ENCODE results near the gene SBSN. TPM values are rescaled to one million over a fixed set of nuclear protein-coding genes. Genes with fewer than 3 reads are reported as not detected.

SBSN gene
- total and polyA plus RNA-seq, 2 experiments from 2014 or later: 0.19 TPM; not detected in 1

- H3K4me1 ChIP-seq (ENCODE audit: insufficient read depth): peaks cover 3% of the 10 kb centered on the region
- H3K79me2 ChIP-seq: peaks cover 6% of the 10 kb centered on the region
- no peak overlapping the region for H3K4me3 ChIP-seq
- 96% methylated on average over 3 of the region's 3 CpGs for WGBS (ENCODE audit: low lambda C conversion rate, missing lambda C conversion rate)
- no peak overlapping the region for H2AFZ ChIP-seq
- H3K36me3 ChIP-seq (replicated peaks; ENCODE audit: insufficient read depth, low read depth): no peaks in the 10 kb centered on the region
- no peaks in the 10 kb centered on the region for H3K9me3 ChIP-seq (ENCODE audit: low read depth)
- H3K27ac ChIP-seq: no peak overlapping the region
- no peaks in the 10 kb centered on the region for H4K20me1 ChIP-seq (ENCODE audit: insufficient read depth, poor library complexity, severe bottlenecking)
- no peak for DNase-seq (ENCODE audit: low spot score)
- H3K9me2 ChIP-seq (replicated peaks; ENCODE audit: insufficient read depth): no peaks in the 10 kb centered on the region
- TF ChIP-seq EZH2phosphoT487 (IDR thresholded peaks at IDR 0.05; ENCODE audit: low read depth, severe bottlenecking, unreplicated experiment) (no peak), EZH2 (IDR thresholded peaks at IDR 0.05; ENCODE audit: borderline replicate concordance) (no peak), CTCF (IDR thresholded peaks at IDR 0.05; ENCODE audit: poor library complexity) (no peak)
- H3K27me3 ChIP-seq: no peaks in the 10 kb centered on the region
- H3K4me2 ChIP-seq: no peak overlapping the region
These were observed 20.0 kb downstream of the SBSN start for GRCh38 chr19:35508129-35508528.

GRCh38 chr19:35507561-35507960 is 20.6 kb downstream of the SBSN start:
- Histone ChIP-seq H3K4me2 (no peak overlapping the region), H3K9me3 (ENCODE audit: low read depth) (no peaks in the 10 kb centered on the region), H3K79me2 (peaks cover 6% of the 10 kb centered on the region), H3K9me2 (replicated peaks; ENCODE audit: insufficient read depth) (no peaks in the 10 kb centered on the region), H3K4me3 (no peak overlapping the region), H3K4me1 (ENCODE audit: insufficient read depth) (peaks cover 3% of the 10 kb centered on the region), H3K36me3 (replicated peaks; ENCODE audit: insufficient read depth, low read depth) (no peaks in the 10 kb centered on the region), H2AFZ (no peak overlapping the region), H3K27me3 (no peaks in the 10 kb centered on the region), H3K27ac (no peak overlapping the region), H4K20me1 (ENCODE audit: insufficient read depth, poor library complexity, severe bottlenecking) (no peaks in the 10 kb centered on the region)
- WGBS (ENCODE audit: low lambda C conversion rate, missing lambda C conversion rate): 89% methylated on average over 11 of the region's 11 CpGs
- no peak for DNase-seq (ENCODE audit: low spot score)
- TF ChIP-seq CTCF (IDR thresholded peaks at IDR 0.05; ENCODE audit: poor library complexity): no peak
- no peak for TF ChIP-seq EZH2 (IDR thresholded peaks at IDR 0.05; ENCODE audit: borderline replicate concordance)
- TF ChIP-seq EZH2phosphoT487 (IDR thresholded peaks at IDR 0.05; ENCODE audit: low read depth, severe bottlenecking, unreplicated experiment): no peak

GRCh38 chr19:35506011-35506410 is 22.1 kb downstream of the SBSN start:
- Histone ChIP-seq H4K20me1 (ENCODE audit: insufficient read depth, poor library complexity, severe bottlenecking) (no peaks in the 10 kb centered on the region), H3K4me3 (no peak overlapping the region), H3K79me2 (peaks cover 6% of the 10 kb centered on the region), H2AFZ (no peak overlapping the region), H3K27ac (no peak overlapping the region), H3K9me3 (ENCODE audit: low read depth) (no peaks in the 10 kb centered on the region), H3K27me3 (no peaks in the 10 kb centered on the region), H3K4me1 (ENCODE audit: insufficient read depth) (peaks cover 9% of the 10 kb centered on the region), H3K9me2 (replicated peaks; ENCODE audit: insufficient read depth) (no peaks in the 10 kb centered on the region), H3K36me3 (replicated peaks; ENCODE audit: insufficient read depth, low read depth) (no peaks in the 10 kb centered on the region), H3K4me2 (no peak overlapping the region)
- no peak for TF ChIP-seq CTCF (IDR thresholded peaks at IDR 0.05; ENCODE audit: poor library complexity)
- TF ChIP-seq EZH2 (IDR thresholded peaks at IDR 0.05; ENCODE audit: borderline replicate concordance): no peak
- TF ChIP-seq EZH2phosphoT487 (IDR thresholded peaks at IDR 0.05; ENCODE audit: low read depth, severe bottlenecking, unreplicated experiment): no peak
- WGBS (ENCODE audit: low lambda C conversion rate, missing lambda C conversion rate): 94% methylated on average over 6 of the region's 7 CpGs
- no peak for DNase-seq (ENCODE audit: low spot score)

- Histone ChIP-seq H3K9me2 (replicated peaks; ENCODE audit: insufficient read depth) (no peaks in the 10 kb centered on the region), H3K27ac (no peak overlapping the region), H3K9me3 (ENCODE audit: low read depth) (no peaks in the 10 kb centered on the region), H4K20me1 (ENCODE audit: insufficient read depth, poor library complexity, severe bottlenecking) (no peaks in the 10 kb centered on the region), H3K36me3 (replicated peaks; ENCODE audit: insufficient read depth, low read depth) (no peaks in the 10 kb centered on the region), H3K27me3 (no peaks in the 10 kb centered on the region), H3K4me2 (no peak overlapping the region), H3K4me3 (no peak overlapping the region), H2AFZ (no peak overlapping the region), H3K79me2 (no peaks in the 10 kb centered on the region), H3K4me1 (ENCODE audit: insufficient read depth) (peaks cover 6% of the 10 kb centered on the region)
- DNase-seq (ENCODE audit: low spot score): no peak
- 94% methylated on average over 4 of the region's 4 CpGs for WGBS (ENCODE audit: low lambda C conversion rate, missing lambda C conversion rate)
- no peak for TF ChIP-seq EZH2phosphoT487 (IDR thresholded peaks at IDR 0.05; ENCODE audit: low read depth, severe bottlenecking, unreplicated experiment)
- TF ChIP-seq EZH2 (IDR thresholded peaks at IDR 0.05; ENCODE audit: borderline replicate concordance): no peak
- no peak for TF ChIP-seq CTCF (IDR thresholded peaks at IDR 0.05; ENCODE audit: poor library complexity)
These were observed 25.4 kb downstream of the SBSN start for GRCh38 chr19:35502751-35503150.

All from hepatocyte (in vitro differentiated cells).